Measurements from ENCODE around the gene SPCS1.
"Not testable (repeated sequence)": the region's sequence is repeated elsewhere in the genome, so short reads cannot be mapped to it uniquely, and the experiment has no call there.

SPCS1 gene

DNA sequence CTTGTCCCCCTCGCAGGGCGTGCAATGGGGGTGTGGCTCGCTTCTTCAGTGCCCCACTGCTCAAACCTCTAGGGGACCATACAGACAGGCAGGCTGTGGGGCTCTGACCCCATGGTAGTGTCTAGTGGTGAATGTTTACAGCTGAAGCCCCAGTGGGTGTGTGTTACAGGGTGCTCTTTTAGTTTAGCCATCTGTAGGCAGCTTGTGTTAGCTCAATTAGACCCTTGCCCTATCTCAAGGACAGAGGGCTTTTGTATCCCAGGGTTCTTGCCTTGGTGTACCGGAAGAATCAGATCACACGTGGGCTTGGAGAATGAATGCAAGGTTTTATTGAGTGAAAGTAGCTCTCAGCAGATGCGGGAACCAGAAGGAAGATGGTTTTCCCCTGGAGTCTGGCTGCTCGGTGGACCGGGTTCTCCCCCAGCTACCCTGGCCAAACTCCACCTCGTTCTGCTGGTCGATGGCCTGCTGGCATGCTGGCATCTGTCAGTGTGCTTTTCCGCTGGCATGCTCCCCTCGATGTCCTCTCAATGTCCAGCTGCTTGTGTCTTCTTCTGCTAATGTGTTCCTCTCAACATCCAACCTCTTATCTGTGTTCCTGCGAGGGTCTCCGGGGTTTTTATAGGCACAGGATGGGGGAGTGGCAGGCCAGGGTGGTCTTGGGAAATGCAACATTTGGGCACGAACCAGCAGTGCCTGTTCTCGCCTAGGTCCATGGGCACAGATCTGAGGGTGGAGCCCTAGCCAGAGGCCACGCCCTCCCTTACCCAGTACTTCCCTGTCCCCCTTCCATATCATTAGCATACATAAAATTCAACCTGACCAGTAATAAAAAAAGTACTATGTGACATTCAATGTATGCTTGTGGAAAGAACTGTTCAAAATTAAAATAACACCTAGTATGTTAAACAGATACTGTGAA, 6.6 kb downstream of the SPCS1 start:
- Histone ChIP-seq H3K79me2 (ENCODE audit: control insufficient read depth, insufficient read depth, low read length, unreplicated experiment) (peaks cover 7% of the 10 kb centered on the region), H3K36me3 (ENCODE audit: insufficient read depth, low read length) (peaks cover 13% of the 10 kb centered on the region), H3K4me1 (ENCODE audit: control insufficient read depth, insufficient read depth, low read length, unreplicated experiment) (peaks cover 6% of the 10 kb centered on the region), H2AFZ (ENCODE audit: low read length, unreplicated experiment) (no peak overlapping the region), H3K27ac (ENCODE audit: low read depth, low read length) (no peak overlapping the region), H3K4me3 (ENCODE audit: low read depth, low read length) (no peak overlapping the region), H3K27me3 (ENCODE audit: insufficient read depth, low read length) (no peaks in the 10 kb centered on the region)

DNA sequence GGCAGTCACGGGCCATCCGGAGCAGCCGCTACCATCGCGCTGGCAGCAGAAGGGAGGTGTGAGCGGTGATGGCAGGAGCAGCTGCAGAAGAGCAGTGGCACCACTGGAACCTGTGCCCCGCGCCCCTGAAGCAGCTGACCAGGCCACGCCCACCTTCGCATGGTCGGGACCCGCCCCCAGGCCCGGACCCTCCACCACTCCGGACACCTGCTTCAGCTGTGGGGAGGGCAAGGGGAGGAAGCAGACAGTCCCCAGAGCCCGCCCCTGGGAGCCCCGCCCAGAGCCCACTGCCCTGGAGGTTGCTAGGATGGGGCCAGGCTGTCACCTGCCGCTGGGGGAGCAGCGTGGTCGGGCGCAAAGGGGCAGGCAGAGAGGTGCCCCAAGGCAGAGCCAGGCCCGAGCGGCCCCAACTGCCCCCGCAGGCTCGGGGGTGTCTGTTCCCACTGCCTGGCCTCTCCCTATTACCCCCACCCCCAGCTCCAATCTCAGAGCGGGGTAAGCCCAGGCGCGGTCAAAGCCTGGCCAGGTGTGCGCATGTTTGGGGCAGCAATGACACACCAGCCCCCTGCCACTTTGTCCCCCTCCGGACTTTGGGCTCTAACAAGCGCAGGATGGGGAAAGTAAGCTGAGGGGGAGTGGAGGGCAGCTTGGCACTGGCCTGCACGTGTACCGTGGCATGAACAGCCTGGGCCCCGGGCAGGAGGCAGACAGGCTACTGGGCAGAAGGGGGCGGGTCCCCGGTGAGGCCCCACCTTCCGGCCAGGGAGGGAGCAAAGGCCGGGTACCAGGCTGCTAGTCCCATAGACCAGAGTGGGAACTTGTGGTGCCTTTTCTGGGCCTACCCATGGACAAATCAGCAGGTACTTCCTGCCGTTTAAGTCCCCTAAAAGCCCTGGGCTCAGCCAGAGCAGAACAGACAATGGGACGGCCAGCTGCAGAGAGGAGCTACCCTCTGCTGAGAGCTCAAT, 8.7 kb downstream of the SPCS1 start:
- no peak overlapping the region for H2AFZ ChIP-seq (ENCODE audit: low read length, unreplicated experiment)
- no peaks in the 10 kb centered on the region for H3K27me3 ChIP-seq (ENCODE audit: insufficient read depth, low read length)
- H3K27ac ChIP-seq (ENCODE audit: low read depth, low read length), result no peak overlapping the region
- peaks cover 9% of the 10 kb centered on the region for H3K36me3 ChIP-seq (ENCODE audit: insufficient read depth, low read length)
- H3K4me3 ChIP-seq (ENCODE audit: low read depth, low read length), result no peak overlapping the region
- no peaks in the 10 kb centered on the region for H3K4me1 ChIP-seq (ENCODE audit: control insufficient read depth, insufficient read depth, low read length, unreplicated experiment)
- no peaks in the 10 kb centered on the region for H3K79me2 ChIP-seq (ENCODE audit: control insufficient read depth, insufficient read depth, low read length, unreplicated experiment)

DNA sequence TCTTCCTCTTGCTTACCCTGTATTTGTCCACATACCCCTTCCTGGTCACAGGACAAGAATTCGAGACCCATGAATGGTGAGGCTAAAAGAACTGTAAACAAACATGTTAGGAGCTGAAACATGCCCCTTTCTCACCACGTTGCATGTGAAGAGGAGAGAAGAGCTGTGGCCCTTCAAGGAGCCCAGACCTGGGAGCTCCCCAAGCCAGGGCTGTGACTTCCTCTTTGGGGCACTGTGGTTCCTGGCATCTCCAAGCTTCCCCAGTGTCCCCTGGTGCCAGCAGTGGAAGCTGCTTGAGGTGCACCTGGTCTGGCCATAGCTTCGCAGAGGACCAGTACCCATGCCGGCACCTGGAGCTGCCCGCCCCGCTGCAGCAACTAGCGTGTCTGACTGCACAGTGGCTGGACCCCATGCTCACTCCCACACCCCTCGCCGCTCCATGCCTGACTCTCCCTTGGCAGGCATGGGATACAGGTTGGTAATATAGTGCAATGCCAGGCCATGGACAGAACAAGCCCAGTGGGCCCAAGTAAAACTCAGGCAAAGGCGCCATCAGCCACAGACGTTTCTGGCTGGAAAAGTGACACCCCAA, 9.9 kb downstream of the SPCS1 start:
- Histone ChIP-seq H3K27ac (ENCODE audit: low read depth, low read length) (no peak overlapping the region), H3K4me3 (ENCODE audit: low read depth, low read length) (no peak overlapping the region), H3K79me2 (ENCODE audit: control insufficient read depth, insufficient read depth, low read length, unreplicated experiment) (no peaks in the 10 kb centered on the region), H3K36me3 (ENCODE audit: insufficient read depth, low read length) (peaks cover 16% of the 10 kb centered on the region), H2AFZ (ENCODE audit: low read length, unreplicated experiment) (no peak overlapping the region), H3K4me1 (ENCODE audit: control insufficient read depth, insufficient read depth, low read length, unreplicated experiment) (no peaks in the 10 kb centered on the region), H3K27me3 (ENCODE audit: insufficient read depth, low read length) (no peaks in the 10 kb centered on the region)

DNA sequence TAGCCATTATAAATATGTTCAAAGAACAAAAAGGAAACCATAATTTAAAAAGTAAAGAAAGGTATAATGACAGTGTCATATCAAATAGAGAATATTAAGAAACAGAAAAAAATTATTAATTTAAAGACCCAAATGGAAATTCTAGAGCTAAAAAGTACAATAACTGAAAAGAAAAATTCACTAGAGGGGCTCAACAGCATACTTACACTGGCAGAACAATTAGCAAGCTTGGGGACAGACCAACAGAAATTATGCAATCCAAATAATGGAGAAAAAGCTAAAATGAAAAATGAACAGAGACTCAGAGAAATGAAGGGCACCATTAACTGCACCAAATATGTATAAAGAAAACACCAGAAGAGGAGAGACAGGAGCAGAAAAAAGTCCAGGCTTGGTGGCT, 13.7 kb downstream of the SPCS1 start:
- H3K27ac ChIP-seq (ENCODE audit: low read depth, low read length), result no peak overlapping the region
- no peaks in the 10 kb centered on the region for H3K4me1 ChIP-seq (ENCODE audit: control insufficient read depth, insufficient read depth, low read length, unreplicated experiment)
- H3K36me3 ChIP-seq (ENCODE audit: insufficient read depth, low read length), result peaks cover 12% of the 10 kb centered on the region
- no peak overlapping the region for H3K4me3 ChIP-seq (ENCODE audit: low read depth, low read length)
- no peak overlapping the region for H2AFZ ChIP-seq (ENCODE audit: low read length, unreplicated experiment)
- no peaks in the 10 kb centered on the region for H3K79me2 ChIP-seq (ENCODE audit: control insufficient read depth, insufficient read depth, low read length, unreplicated experiment)
- H3K27me3 ChIP-seq (ENCODE audit: insufficient read depth, low read length), result no peaks in the 10 kb centered on the region

DNA sequence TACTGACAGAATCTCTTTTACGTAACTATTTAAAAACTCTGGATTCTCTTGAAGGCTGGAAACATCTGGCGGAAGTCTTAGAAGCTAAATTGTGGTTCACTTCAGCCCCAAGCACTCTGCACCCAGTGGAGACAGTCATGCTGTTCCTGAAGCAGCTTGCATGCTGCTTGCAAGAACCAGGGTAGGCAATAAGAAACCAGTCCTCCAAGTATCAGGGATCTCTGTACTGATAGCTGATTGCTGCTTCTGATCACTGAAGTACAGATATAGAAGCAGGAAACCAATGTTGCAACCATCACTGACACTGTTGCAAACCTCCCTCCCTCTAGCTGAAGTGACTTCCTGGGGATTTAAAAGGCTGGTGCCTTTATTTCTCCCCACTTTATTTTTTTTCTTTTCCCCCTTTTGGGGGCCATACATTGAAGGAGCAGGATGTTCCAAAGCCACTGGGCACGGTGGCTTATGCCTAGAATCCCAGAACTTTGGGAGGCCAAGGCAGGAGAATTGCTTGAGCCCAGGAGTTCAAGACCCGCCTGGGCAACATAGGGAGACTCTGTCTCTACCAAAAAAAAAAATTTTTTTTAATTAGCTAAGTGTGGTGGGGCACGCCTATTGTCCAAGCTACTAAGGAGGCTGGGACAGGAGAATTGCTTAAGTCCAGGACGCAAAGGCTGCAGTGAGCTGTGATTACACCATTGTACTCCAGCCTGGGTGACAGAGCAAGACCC, 15.3 kb downstream of the SPCS1 start:
- H2AFZ ChIP-seq (ENCODE audit: low read length, unreplicated experiment), result no peak overlapping the region
- no peak overlapping the region for H3K27ac ChIP-seq (ENCODE audit: low read depth, low read length)
- no peak overlapping the region for H3K4me3 ChIP-seq (ENCODE audit: low read depth, low read length)
- H3K27me3 ChIP-seq (ENCODE audit: insufficient read depth, low read length), result no peaks in the 10 kb centered on the region
- peaks cover 12% of the 10 kb centered on the region for H3K36me3 ChIP-seq (ENCODE audit: insufficient read depth, low read length)
- no peaks in the 10 kb centered on the region for H3K4me1 ChIP-seq (ENCODE audit: control insufficient read depth, insufficient read depth, low read length, unreplicated experiment)
- H3K79me2 ChIP-seq (ENCODE audit: control insufficient read depth, insufficient read depth, low read length, unreplicated experiment), result no peaks in the 10 kb centered on the region

DNA sequence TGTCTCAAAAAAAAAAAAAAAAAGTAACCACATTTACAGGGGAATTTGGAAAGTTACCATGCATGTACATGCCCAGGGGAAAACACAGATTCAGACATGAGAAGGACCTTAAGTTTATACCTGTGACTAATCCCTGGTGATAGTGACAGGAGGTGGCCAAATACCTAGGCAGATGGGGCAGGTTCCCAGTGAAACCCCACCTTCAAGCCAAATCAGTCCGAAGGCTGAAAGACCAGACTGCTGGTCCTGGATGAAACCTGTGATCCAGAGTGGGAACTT, 15.8 kb downstream of the SPCS1 start:
- Histone ChIP-seq H3K27ac (ENCODE audit: low read depth, low read length) (no peak overlapping the region), H3K4me3 (ENCODE audit: low read depth, low read length) (no peak overlapping the region), H2AFZ (ENCODE audit: low read length, unreplicated experiment) (no peak overlapping the region), H3K4me1 (ENCODE audit: control insufficient read depth, insufficient read depth, low read length, unreplicated experiment) (no peaks in the 10 kb centered on the region), H3K79me2 (ENCODE audit: control insufficient read depth, insufficient read depth, low read length, unreplicated experiment) (no peaks in the 10 kb centered on the region), H3K36me3 (ENCODE audit: insufficient read depth, low read length) (peaks cover 12% of the 10 kb centered on the region), H3K27me3 (ENCODE audit: insufficient read depth, low read length) (no peaks in the 10 kb centered on the region)

DNA sequence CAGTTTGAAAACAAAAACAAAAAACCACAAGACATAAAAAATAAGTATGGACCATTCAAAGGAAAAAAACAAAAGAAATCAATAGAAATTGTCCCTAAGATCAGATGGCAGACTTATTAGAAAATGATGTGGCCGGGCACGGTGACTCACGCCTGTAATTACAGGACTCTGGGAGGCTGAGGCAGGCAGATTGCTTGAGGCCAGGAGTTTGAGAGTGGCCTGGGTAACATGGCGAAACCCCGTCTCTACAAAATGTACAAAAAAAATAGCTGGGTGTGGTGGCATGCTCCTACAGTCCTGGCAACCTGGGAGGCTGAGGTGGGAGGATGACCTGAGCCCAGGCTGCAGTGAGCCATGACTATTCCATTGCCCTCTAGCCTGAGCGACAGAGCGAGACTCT, 16.6 kb downstream of the SPCS1 start:
- Histone ChIP-seq H3K27ac (ENCODE audit: low read depth, low read length) (no peak overlapping the region), H3K79me2 (ENCODE audit: control insufficient read depth, insufficient read depth, low read length, unreplicated experiment) (no peaks in the 10 kb centered on the region), H3K36me3 (ENCODE audit: insufficient read depth, low read length) (peaks cover 12% of the 10 kb centered on the region), H2AFZ (ENCODE audit: low read length, unreplicated experiment) (no peak overlapping the region), H3K27me3 (ENCODE audit: insufficient read depth, low read length) (no peaks in the 10 kb centered on the region), H3K4me1 (ENCODE audit: control insufficient read depth, insufficient read depth, low read length, unreplicated experiment) (no peaks in the 10 kb centered on the region), H3K4me3 (ENCODE audit: low read depth, low read length) (no peak overlapping the region)

DNA sequence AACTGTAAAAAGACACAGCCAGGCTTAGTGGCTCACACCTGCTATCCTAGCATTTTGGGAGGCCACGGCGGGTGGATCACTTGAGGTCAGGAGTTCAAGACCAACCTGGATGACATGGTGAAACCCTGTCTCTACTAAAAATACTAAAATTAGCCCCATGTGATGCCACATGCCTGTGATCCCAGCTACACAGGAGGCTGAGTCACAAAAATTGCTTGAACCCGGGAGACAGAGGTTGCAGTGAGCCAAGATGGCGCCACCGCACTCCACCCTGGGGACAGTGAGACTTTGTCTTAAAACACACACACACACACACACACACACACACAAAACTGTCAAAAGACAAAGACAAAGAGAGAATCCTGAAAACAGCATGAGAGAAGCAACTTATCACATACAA, 18.0 kb downstream of the SPCS1 start:
- no peaks in the 10 kb centered on the region for H3K27me3 ChIP-seq (ENCODE audit: insufficient read depth, low read length)
- H3K27ac ChIP-seq (ENCODE audit: low read depth, low read length), result no peak overlapping the region
- H3K79me2 ChIP-seq (ENCODE audit: control insufficient read depth, insufficient read depth, low read length, unreplicated experiment), result no peaks in the 10 kb centered on the region
- H3K36me3 ChIP-seq (ENCODE audit: insufficient read depth, low read length), result peaks cover 10% of the 10 kb centered on the region
- H3K4me1 ChIP-seq (ENCODE audit: control insufficient read depth, insufficient read depth, low read length, unreplicated experiment), result no peaks in the 10 kb centered on the region
- H3K4me3 ChIP-seq (ENCODE audit: low read depth, low read length), result no peak overlapping the region
- H2AFZ ChIP-seq (ENCODE audit: low read length, unreplicated experiment), result no peak overlapping the region

DNA sequence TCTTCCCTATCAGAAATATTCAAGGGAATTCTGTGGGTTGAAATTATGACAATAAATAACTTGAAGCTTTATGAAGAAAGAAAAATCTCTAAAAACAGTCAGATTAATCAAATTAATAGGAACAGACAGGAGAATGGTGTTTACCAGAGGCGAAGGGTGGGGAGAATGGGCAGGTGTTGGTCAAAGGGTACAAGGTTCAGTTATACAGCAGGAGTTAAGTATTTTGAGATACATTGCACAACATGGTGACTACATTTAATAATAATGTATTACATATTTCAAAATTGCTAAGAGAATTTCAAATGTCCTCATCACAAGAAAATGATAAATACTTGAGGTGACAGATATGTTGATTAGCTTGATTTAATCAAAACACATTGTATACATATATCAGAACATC, 18.6 kb downstream of the SPCS1 start:
- peaks cover 8% of the 10 kb centered on the region for H3K36me3 ChIP-seq (ENCODE audit: insufficient read depth, low read length)

DNA sequence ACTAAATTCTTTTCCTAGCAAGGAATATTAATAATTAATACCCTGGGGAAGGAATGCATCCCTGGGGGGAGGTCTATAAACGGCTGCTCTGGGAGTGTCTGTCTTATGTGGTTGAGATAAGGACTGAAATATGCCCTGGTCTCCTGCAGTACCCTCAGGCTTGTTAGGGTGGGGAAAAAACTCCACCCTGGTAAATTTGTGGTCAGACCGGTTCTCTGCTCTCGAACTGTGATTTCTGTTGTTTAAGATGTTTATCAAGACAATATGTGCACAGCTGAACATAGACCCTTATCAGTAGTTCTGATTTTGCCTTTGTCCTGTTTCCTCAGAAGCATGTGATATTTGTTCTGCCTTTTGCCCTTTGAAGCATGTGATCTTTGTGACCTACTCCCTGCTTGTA, 22.8 kb downstream of the SPCS1 start:
- H3K36me3 ChIP-seq (ENCODE audit: insufficient read depth, low read length), result peaks cover 35% of the 10 kb centered on the region
- H3K27ac ChIP-seq (ENCODE audit: low read depth, low read length); H3K4me1 ChIP-seq (ENCODE audit: control insufficient read depth, insufficient read depth, low read length, unreplicated experiment); H3K4me3 ChIP-seq (ENCODE audit: low read depth, low read length); H2AFZ ChIP-seq (ENCODE audit: low read length, unreplicated experiment); H3K79me2 ChIP-seq (ENCODE audit: control insufficient read depth, insufficient read depth, low read length, unreplicated experiment); H3K27me3 ChIP-seq (ENCODE audit: insufficient read depth, low read length): not testable (repeated sequence)

More for the DNA sequence above, 18.6 kb downstream of the SPCS1 start:
- Histone ChIP-seq H3K27me3 (ENCODE audit: insufficient read depth, low read length) (no peaks in the 10 kb centered on the region), H3K4me1 (ENCODE audit: control insufficient read depth, insufficient read depth, low read length, unreplicated experiment) (no peaks in the 10 kb centered on the region), H3K4me3 (ENCODE audit: low read depth, low read length) (no peak overlapping the region), H3K27ac (ENCODE audit: low read depth, low read length) (no peak overlapping the region), H2AFZ (ENCODE audit: low read length, unreplicated experiment) (no peak overlapping the region), H3K79me2 (ENCODE audit: control insufficient read depth, insufficient read depth, low read length, unreplicated experiment) (no peaks in the 10 kb centered on the region)
